HepG2 (cell line): Measurements from ENCODE around the gene TJP1. TPM values are rescaled to one million over a fixed set of nuclear protein-coding genes. Genes with fewer than 3 reads are reported as not detected.

ENCODE experiments used
- ATAC-seq: fragments of 200-7000 bp; cut with Tn5 transposase; 3 replicates; pipeline ENCODE4 v1.9.1; 2020; ENCODE audit warnings: mild to moderate bottlenecking, moderate library complexity
- BruUV-seq: library from RNA; stranded (reverse); fragments of 400-500 nt; replicated peaks from 2 replicates; lab custom pipeline; 2021; lab: Mats Ljungman, UMichigan
- CTCF ChIA-PET: fragments of 300-600 bp; formaldehyde crosslinking; extraction: SDS; loops from one replicate; lab custom pipeline; 2021; ENCODE audit warnings: low total read pairs, inconsistent platforms, low intra/inter-chr PET ratio; lab: Yijun Ruan, JAX
- POLR2A ChIA-PET: fragments of 350-600 bp; sonication (Branson Sonifier 250); formaldehyde crosslinking; loops from one replicate; lab custom pipeline; 2020; ENCODE audit warnings: antibody characterized with exemption, inconsistent platforms; lab: Yijun Ruan, JAX
- DNase-seq: peaks from one replicate; pipeline ENCODE4 v3.0.0-alpha.2; 2015; ENCODE audit warnings: low spot score
- FAIRE-seq: peaks from 3 replicates; lab custom pipeline; 2011; peaks lifted over from hg19 to GRCh38; lab: Jason Lieb, UNC
- H2AFZ ChIP-seq: one replicate; pipeline ENCODE4 v1.6.1; 2011; ENCODE audit warnings: low read length, inconsistent platforms
- H3K27ac ChIP-seq: fragments of 300-600 bp; 3 replicates; pipeline ENCODE4 v1.8.0; 2011; ENCODE audit warnings: mixed run types, mild to moderate bottlenecking, mixed read lengths, low read length, inconsistent platforms; ENCODE audit not compliant: insufficient read depth; ENCODE audit errors: extremely low read length
- H3K27me3 ChIP-seq, 2 experiments: fragments of 200-600 bp in 1 of 2; 2 replicates in 1 of 2; 3 replicates in 1 of 2; pipeline versions ENCODE4 v1.6.0 to v1.8.0; 2011; ENCODE audit warnings: low read length in 2 of 2, mild to moderate bottlenecking in 2 of 2, moderate library complexity in 2 of 2, inconsistent platforms in 1 of 2; ENCODE audit not compliant: insufficient read depth in 2 of 2, control insufficient read depth in 1 of 2
- H3K36me3 ChIP-seq, 2 experiments: fragments of 200-600 bp in 1 of 2; replicated peaks in 1 of 2; 2 replicates in 1 of 2; 3 replicates in 1 of 2; pipeline versions ENCODE4 v1.5.1 to v1.8.0; 2011; ENCODE audit warnings: low read length in 2 of 2, inconsistent platforms in 1 of 2; ENCODE audit not compliant: insufficient read depth in 2 of 2, control insufficient read depth in 1 of 2
- H3K4me1 ChIP-seq: 2 replicates; pipeline ENCODE4 v1.5.1; 2012; ENCODE audit warnings: low read length, inconsistent platforms; ENCODE audit not compliant: insufficient read depth
- H3K4me2 ChIP-seq: 2 replicates; pipeline ENCODE4 v1.6.0; 2011; ENCODE audit warnings: low read depth, low read length, inconsistent platforms
- H3K4me3 ChIP-seq, 3 experiments: fragments of 200-600 bp in 1 of 3; sonication (generic), shearing (Covaris generic) in 1 of 3; replicated peaks in 1 of 3; 2 replicates each; pipeline ENCODE4 v1.5.1; 2011 to 2016; ENCODE audit warnings: low read length in 3 of 3, inconsistent platforms in 2 of 3, low read depth in 2 of 3, mild to moderate bottlenecking in 2 of 3, control low read depth in 1 of 3, mixed read lengths in 1 of 3; ENCODE audit not compliant: insufficient read depth in 1 of 3
- H3K79me2 ChIP-seq: one replicate; pipeline ENCODE4 v1.6.1; 2011; ENCODE audit warnings: low read length, inconsistent platforms; ENCODE audit not compliant: insufficient read depth
- H3K9ac ChIP-seq: 2 replicates; pipeline ENCODE4 v1.6.0; 2011; ENCODE audit warnings: mild to moderate bottlenecking, low read depth, low read length, inconsistent platforms; ENCODE audit not compliant: insufficient read depth
- H3K9me3 ChIP-seq: 2 replicates; pipeline ENCODE4 v1.5.1; 2012; ENCODE audit warnings: mild to moderate bottlenecking, low read length
- H4K20me1 ChIP-seq: 2 replicates; pipeline ENCODE4 v1.6.0; 2011; ENCODE audit warnings: inconsistent platforms, mild to moderate bottlenecking, low read length, moderate library complexity; ENCODE audit not compliant: insufficient read depth
- SNAPC2 ChIP-seq: sonication (generic); formaldehyde crosslinking; IDR thresholded peaks from 2 replicates; pipeline ENCODE4 v1.8.1; 2022; ENCODE audit warnings: mild to moderate bottlenecking, missing genetic modification reagents
- TFE3 ChIP-seq: IDR thresholded peaks from 2 replicates; pipeline ENCODE4 v1.6.1; 2016
- TRAFD1 ChIP-seq: sonication (generic); formaldehyde crosslinking; IDR thresholded peaks from 2 replicates; pipeline ENCODE4 v1.5.1; 2020; ENCODE audit warnings: missing genetic modification reagents, mild to moderate bottlenecking, borderline replicate concordance
- WGBS: methylation state at CpG from one replicate; pipeline ENCODE4 v1.1.6; 2017; ENCODE audit warnings: low lambda C conversion rate; 5-methylcytosine and 5-hydroxymethylcytosine counted together
- in situ Hi-C: cut with HindIII; loops from 2 replicates; pipeline ENCODE4 v1.10.0; 2017; ENCODE audit warnings: low pct_unique_long_range_greater_than_20kb; ENCODE audit not compliant: extremely low pct_ligation_motif_present
- intact Hi-C: fragments of 100-400 bp; cut with micrococcal nuclease; formaldehyde crosslinking; loops from one replicate; pipeline ENCODE4 v1.10.0; 2022; ENCODE audit not compliant: unreplicated experiment
- polyA plus RNA-seq, 8 experiments: library from polyadenylated mRNA; depleted of rRNA in 3 of 8; stranded (reverse) in 7 of 8; unstranded in 1 of 8; fragments of >200 nt; fragmentation: Illumina TruSeq in 4 of 8; extraction: Trizol in 4 of 8; gene quantifications; 2 replicates each; pipeline versions ENCODE4 v1.2.1 to v1.2.3, GENCODE V29; 2011 to 2016; ENCODE audit warnings: low read depth in 4 of 8, missing spikeins in 1 of 8, mixed read lengths in 1 of 8; ENCODE audit not compliant: insufficient read depth in 1 of 8
- total RNA-seq, 5 experiments: library from RNA; depleted of rRNA; stranded (reverse); fragments of >200 nt; fragmentation: Illumina TruSeq; extraction: Trizol; gene quantifications; 2 replicates each; pipeline ENCODE4 v1.2.3, GENCODE V29; 2016; ENCODE audit warnings: low read depth in 1 of 5
- TF ChIP-seq, protein P1 (sequence below): sonication (generic); formaldehyde crosslinking; IDR thresholded peaks from 2 replicates; pipeline ENCODE4 v1.4.0; 2020; ENCODE audit warnings: missing genetic modification reagents
- TF ChIP-seq, protein P2 (sequence below): sonication (generic); formaldehyde crosslinking; IDR thresholded peaks from 2 replicates; pipeline ENCODE4 v1.5.1; 2020; ENCODE audit warnings: missing genetic modification reagents, mild to moderate bottlenecking, borderline replicate concordance
- TF ChIP-seq, protein P3 (sequence below): sonication (generic); formaldehyde crosslinking; IDR thresholded peaks from 2 replicates; pipeline ENCODE4 v1.5.0; 2020; ENCODE audit warnings: mild to moderate bottlenecking, missing genetic modification reagents
- TF ChIP-seq, protein P4 (sequence below): conservative IDR thresholded peaks from 2 replicates; pipeline ENCODE4 v1.6.1; 2018; ENCODE audit warnings: missing genetic modification reagents

TJP1 gene
- total and polyA plus RNA-seq, 2 of the 13 experiments (the other 11 are each of a cell fraction or from before 2014, with no cell fraction given) = 25.9 to 27.1 TPM

- TF ChIP-seq, protein P1, sequence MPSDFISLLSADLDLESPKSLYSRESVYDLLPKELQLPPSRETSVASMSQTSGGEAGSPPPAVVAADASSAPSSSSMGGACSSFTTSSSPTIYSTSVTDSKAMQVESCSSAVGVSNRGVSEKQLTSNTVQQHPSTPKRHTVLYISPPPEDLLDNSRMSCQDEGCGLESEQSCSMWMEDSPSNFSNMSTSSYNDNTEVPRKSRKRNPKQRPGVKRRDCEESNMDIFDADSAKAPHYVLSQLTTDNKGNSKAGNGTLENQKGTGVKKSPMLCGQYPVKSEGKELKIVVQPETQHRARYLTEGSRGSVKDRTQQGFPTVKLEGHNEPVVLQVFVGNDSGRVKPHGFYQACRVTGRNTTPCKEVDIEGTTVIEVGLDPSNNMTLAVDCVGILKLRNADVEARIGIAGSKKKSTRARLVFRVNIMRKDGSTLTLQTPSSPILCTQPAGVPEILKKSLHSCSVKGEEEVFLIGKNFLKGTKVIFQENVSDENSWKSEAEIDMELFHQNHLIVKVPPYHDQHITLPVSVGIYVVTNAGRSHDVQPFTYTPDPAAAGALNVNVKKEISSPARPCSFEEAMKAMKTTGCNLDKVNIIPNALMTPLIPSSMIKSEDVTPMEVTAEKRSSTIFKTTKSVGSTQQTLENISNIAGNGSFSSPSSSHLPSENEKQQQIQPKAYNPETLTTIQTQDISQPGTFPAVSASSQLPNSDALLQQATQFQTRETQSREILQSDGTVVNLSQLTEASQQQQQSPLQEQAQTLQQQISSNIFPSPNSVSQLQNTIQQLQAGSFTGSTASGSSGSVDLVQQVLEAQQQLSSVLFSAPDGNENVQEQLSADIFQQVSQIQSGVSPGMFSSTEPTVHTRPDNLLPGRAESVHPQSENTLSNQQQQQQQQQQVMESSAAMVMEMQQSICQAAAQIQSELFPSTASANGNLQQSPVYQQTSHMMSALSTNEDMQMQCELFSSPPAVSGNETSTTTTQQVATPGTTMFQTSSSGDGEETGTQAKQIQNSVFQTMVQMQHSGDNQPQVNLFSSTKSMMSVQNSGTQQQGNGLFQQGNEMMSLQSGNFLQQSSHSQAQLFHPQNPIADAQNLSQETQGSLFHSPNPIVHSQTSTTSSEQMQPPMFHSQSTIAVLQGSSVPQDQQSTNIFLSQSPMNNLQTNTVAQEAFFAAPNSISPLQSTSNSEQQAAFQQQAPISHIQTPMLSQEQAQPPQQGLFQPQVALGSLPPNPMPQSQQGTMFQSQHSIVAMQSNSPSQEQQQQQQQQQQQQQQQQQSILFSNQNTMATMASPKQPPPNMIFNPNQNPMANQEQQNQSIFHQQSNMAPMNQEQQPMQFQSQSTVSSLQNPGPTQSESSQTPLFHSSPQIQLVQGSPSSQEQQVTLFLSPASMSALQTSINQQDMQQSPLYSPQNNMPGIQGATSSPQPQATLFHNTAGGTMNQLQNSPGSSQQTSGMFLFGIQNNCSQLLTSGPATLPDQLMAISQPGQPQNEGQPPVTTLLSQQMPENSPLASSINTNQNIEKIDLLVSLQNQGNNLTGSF (CRISPR knock-in tag) = no peak
- TF ChIP-seq, protein P2, sequence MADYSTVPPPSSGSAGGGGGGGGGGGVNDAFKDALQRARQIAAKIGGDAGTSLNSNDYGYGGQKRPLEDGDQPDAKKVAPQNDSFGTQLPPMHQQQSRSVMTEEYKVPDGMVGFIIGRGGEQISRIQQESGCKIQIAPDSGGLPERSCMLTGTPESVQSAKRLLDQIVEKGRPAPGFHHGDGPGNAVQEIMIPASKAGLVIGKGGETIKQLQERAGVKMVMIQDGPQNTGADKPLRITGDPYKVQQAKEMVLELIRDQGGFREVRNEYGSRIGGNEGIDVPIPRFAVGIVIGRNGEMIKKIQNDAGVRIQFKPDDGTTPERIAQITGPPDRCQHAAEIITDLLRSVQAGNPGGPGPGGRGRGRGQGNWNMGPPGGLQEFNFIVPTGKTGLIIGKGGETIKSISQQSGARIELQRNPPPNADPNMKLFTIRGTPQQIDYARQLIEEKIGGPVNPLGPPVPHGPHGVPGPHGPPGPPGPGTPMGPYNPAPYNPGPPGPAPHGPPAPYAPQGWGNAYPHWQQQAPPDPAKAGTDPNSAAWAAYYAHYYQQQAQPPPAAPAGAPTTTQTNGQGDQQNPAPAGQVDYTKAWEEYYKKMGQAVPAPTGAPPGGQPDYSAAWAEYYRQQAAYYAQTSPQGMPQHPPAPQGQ (CRISPR knock-in tag) = no peak
These were observed 110.7 kb downstream of the TJP1 start (continued) for GRCh38 chr15:29711531-29711930.

DNA sequence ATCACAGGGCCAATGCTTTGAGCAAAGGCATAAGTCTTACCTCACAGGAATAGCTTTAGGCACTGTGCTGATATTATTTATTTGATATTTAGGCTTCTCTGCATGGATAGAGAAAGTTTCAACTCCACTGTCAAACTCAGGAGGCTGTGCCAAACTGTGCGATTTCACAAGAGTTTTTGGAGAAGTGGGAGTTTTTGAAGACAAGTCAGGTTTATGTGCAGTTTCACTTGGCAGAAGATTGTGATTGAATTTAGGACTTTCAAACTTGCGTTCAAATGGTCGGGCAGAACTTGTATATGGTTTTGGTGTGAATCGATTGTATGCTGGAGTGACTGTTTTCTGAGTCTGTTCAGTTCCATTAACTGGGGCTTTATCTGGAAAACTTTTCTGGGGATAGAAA lies 113.7 kb downstream of the TJP1 start:
- H3K27ac ChIP-seq = no peak overlapping the region
- no peaks in the 10 kb centered on the region for H3K27me3 ChIP-seq
- H3K9ac ChIP-seq = no peak overlapping the region
- DNase-seq (no peak), FAIRE-seq (no peak), ATAC-seq (no peak)
- in situ Hi-C loops = no loop called here
- WGBS = 93% methylated on average over 4 of the region's 4 CpGs
- POLR2A ChIA-PET = no interaction called here
- CTCF ChIA-PET = no interaction called here
- BruUV-seq = no TSS peak
- no peak overlapping the region for H3K4me3 ChIP-seq
- intact Hi-C loops = no loop called here
- H3K9me3 ChIP-seq = no peaks in the 10 kb centered on the region
- peaks cover 15% of the 10 kb centered on the region for H3K4me1 ChIP-seq
- H3K36me3 ChIP-seq = peaks cover 17 to 65% of the 10 kb centered on the region in 2 experiments
- H3K79me2 ChIP-seq = no peaks in the 10 kb centered on the region
- H4K20me1 ChIP-seq = no peaks in the 10 kb centered on the region
- no peak overlapping the region for H3K4me2 ChIP-seq
- no peak overlapping the region for H2AFZ ChIP-seq
- TF ChIP-seq, protein P3, sequence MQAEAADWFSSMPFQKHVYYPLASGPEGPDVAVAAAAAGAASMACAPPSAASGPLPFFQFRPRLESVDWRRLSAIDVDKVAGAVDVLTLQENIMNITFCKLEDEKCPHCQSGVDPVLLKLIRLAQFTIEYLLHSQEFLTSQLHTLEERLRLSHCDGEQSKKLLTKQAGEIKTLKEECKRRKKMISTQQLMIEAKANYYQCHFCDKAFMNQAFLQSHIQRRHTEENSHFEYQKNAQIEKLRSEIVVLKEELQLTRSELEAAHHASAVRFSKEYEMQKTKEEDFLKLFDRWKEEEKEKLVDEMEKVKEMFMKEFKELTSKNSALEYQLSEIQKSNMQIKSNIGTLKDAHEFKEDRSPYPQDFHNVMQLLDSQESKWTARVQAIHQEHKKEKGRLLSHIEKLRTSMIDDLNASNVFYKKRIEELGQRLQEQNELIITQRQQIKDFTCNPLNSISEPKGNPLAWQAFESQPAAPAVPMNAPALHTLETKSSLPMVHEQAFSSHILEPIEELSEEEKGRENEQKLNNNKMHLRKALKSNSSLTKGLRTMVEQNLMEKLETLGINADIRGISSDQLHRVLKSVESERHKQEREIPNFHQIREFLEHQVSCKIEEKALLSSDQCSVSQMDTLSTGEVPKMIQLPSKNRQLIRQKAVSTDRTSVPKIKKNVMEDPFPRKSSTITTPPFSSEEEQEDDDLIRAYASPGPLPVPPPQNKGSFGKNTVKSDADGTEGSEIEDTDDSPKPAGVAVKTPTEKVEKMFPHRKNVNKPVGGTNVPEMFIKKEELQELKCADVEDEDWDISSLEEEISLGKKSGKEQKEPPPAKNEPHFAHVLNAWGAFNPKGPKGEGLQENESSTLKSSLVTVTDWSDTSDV (CRISPR knock-in tag) = no peak
- TF ChIP-seq, protein P4, sequence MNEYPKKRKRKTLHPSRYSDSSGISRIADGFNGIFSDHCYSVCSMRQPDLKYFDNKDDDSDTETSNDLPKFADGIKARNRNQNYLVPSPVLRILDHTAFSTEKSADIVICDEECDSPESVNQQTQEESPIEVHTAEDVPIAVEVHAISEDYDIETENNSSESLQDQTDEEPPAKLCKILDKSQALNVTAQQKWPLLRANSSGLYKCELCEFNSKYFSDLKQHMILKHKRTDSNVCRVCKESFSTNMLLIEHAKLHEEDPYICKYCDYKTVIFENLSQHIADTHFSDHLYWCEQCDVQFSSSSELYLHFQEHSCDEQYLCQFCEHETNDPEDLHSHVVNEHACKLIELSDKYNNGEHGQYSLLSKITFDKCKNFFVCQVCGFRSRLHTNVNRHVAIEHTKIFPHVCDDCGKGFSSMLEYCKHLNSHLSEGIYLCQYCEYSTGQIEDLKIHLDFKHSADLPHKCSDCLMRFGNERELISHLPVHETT (CRISPR knock-in tag) = no peak
- TF ChIP-seq SNAPC2 (no peak), TRAFD1 (CRISPR knock-in tag) (no peak), TFE3 (CRISPR knock-in tag) (no peak)
